Measurements from ENCODE around the gene INPP5E.

INPP5E gene

GRCh38 chr9:136380381-136380780, 59.3 kb downstream of the INPP5E start:
- Histone ChIP-seq H3K4me3 (no peak overlapping the region), H3K27ac (no peak overlapping the region), H3K9me3 (no peaks in the 10 kb centered on the region), H3K27me3 (no peaks in the 10 kb centered on the region), H3K9ac (no peak overlapping the region), H3K36me3 (peaks cover 91% of the 10 kb centered on the region), H3K4me2 (no peak overlapping the region), H4K20me1 (peaks cover 43% of the 10 kb centered on the region), H3K4me1 (peaks cover 39% of the 10 kb centered on the region)
- no peak for TF ChIP-seq Cebpa-rat (IDR thresholded peaks at IDR 0.05)

GRCh38 chr9:136379891-136380290, 59.8 kb downstream of the INPP5E start:
- no peak overlapping the region for H3K4me3 ChIP-seq
- H3K27me3 ChIP-seq = no peaks in the 10 kb centered on the region
- peaks cover 34% of the 10 kb centered on the region for H3K4me1 ChIP-seq
- no peak for TF ChIP-seq Cebpa-rat (IDR thresholded peaks at IDR 0.05)
- H3K9me3 ChIP-seq = no peaks in the 10 kb centered on the region
- peaks cover 89% of the 10 kb centered on the region for H3K36me3 ChIP-seq
- H3K4me2 ChIP-seq = no peak overlapping the region
- H3K9ac ChIP-seq = no peak overlapping the region
- no peak overlapping the region for H3K27ac ChIP-seq
- peaks cover 38% of the 10 kb centered on the region for H4K20me1 ChIP-seq

GRCh38 chr9:136379401-136379800, 60.2 kb downstream of the INPP5E start:
- H3K9me3 ChIP-seq = no peaks in the 10 kb centered on the region
- H3K4me1 ChIP-seq = peaks cover 32% of the 10 kb centered on the region
- H3K4me3 ChIP-seq = no peak overlapping the region
- H4K20me1 ChIP-seq = peaks cover 33% of the 10 kb centered on the region
- peaks cover 85% of the 10 kb centered on the region for H3K36me3 ChIP-seq
- H3K9ac ChIP-seq = no peak overlapping the region
- no peak for TF ChIP-seq Cebpa-rat (IDR thresholded peaks at IDR 0.05)
- no peaks in the 10 kb centered on the region for H3K27me3 ChIP-seq
- H3K27ac ChIP-seq = no peak overlapping the region
- no peak overlapping the region for H3K4me2 ChIP-seq

- Histone ChIP-seq H3K4me2 (no peak overlapping the region), H3K9me3 (no peaks in the 10 kb centered on the region), H3K9ac (no peak overlapping the region), H3K27ac (no peak overlapping the region), H3K4me3 (no peak overlapping the region), H3K36me3 (peaks cover 80% of the 10 kb centered on the region), H4K20me1 (peaks cover 33% of the 10 kb centered on the region), H3K4me1 (peaks cover 34% of the 10 kb centered on the region), H3K27me3 (no peaks in the 10 kb centered on the region)
- TF ChIP-seq Cebpa-rat (IDR thresholded peaks at IDR 0.05) = no peak
These were observed 60.7 kb downstream of the INPP5E start for GRCh38 chr9:136379003-136379287.

Data from BLaER1 (cell line).